HG02840 (cell line): ENCODE results near the gene SAMSN1.

Source experiments
- ATAC-seq: cut with Tn5 transposase; IDR thresholded peaks from one replicate; pipeline ENCODE4 v1.9.1; 2021; ENCODE audit warnings: mild to moderate bottlenecking, moderate library complexity, moderate number of reproducible peaks; ENCODE audit not compliant: unreplicated experiment, low FRiP score

Gene SAMSN1

GRCh38 chr21:14452031-14452726 is 93.9 kb downstream of the SAMSN1 start:
- no peak for ATAC-seq

DNA sequence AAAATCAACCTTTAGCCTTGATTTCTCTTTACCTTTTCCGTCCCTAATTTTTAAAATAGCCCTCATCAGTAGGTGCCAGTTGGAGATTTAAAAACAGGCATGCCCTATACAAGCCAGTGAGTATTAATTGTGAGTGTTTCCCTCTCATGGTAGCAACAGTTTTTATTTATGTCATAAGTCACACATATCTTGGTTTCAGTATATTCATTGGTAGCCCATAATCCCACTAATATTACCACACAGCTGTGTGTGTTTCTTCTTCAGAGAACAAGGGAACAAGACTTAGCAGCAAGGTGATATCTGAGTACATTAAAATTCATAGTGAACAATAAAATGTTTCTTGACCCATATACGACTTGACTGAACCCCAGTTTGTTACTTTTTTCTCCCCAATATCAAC is 94.6 kb downstream of the SAMSN1 start:
- no peak for ATAC-seq

GRCh38 chr21:14448784-14449183 is 97.3 kb downstream of the SAMSN1 start:
- ATAC-seq = no peak

- ATAC-seq = no peak
Measured at GRCh38 chr21:14438211-14438610, 107.9 kb downstream of the SAMSN1 start.

DNA sequence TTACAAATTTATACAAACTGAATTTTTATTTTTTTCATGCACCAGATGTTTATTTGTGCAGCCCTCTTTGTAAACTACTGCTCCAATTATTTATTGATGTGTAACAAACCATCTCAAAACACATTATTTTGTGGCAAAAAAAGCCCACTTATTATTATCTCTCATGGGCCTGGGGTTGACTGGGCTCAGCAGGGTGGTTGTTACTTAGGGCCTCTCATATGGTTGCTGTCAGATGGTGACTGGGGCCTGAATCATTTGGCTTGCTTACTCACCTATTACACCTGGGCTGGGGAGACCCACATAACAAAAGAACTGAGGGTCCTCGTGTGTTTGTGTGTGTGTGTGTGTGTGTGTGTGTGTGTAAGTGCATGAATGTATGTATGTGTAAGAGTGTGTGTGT is 110.7 kb downstream of the SAMSN1 start:
- ATAC-seq = no peak
